ENCODE data around the gene PTCD3.

The PTCD3 gene

GRCh38 chr2:86186431-86186830 lies 80.4 kb downstream of the PTCD3 start:
- H3K36me3 ChIP-seq (ENCODE audit: low read length): no peaks in the 10 kb centered on the region; the same call in 1 of the 2 replicates
- H3F3A ChIP-seq (ENCODE audit: insufficient read depth): peaks cover 5% of the 10 kb centered on the region; the same call in 1 of the 2 replicates
- H3K9me2 ChIP-seq (replicated peaks; ENCODE audit: insufficient read depth, low read length): no peaks in the 10 kb centered on the region
- H3K27ac ChIP-seq (ENCODE audit: low read depth, low read length): peak overlapping the region; percentile 57
- H3K79me2 ChIP-seq (ENCODE audit: insufficient read depth, low read length): peaks cover 100% of the 10 kb centered on the region
- H3K9me3 ChIP-seq (ENCODE audit: insufficient read depth, low read length): no peaks in the 10 kb centered on the region
- H3K4me2 ChIP-seq (ENCODE audit: low read depth, low read length, poor library complexity, severe bottlenecking): peak overlapping the region; percentile 49
- no peak overlapping the region for H3K4me3 ChIP-seq (ENCODE audit: insufficient read depth, low read length, poor library complexity, severe bottlenecking)
- TF ChIP-seq EZH2phosphoT487 (conservative IDR thresholded peaks at IDR 0.05; ENCODE audit: low read length): no peak
- H3K27me3 ChIP-seq (ENCODE audit: low read length): no peaks in the 10 kb centered on the region
- no peak overlapping the region for H2AFZ ChIP-seq (ENCODE audit: low read depth, low read length, severe bottlenecking)
- peaks cover 8% of the 10 kb centered on the region for H4K20me1 ChIP-seq (ENCODE audit: low read depth, low read length)
- H3K9ac ChIP-seq (ENCODE audit: low read length): 0 out of 2 replicates have a peak overlapping the region, but pooled peaks have one; percentile 14

GRCh38 chr2:86189782-86190416 lies 83.9 kb downstream of the PTCD3 start:
- Histone ChIP-seq H2AFZ (ENCODE audit: low read depth, low read length, severe bottlenecking) (no peak overlapping the region), H3K27me3 (ENCODE audit: low read length) (no peaks in the 10 kb centered on the region), H3K27ac (ENCODE audit: low read depth, low read length) (no peak overlapping the region), H4K20me1 (ENCODE audit: low read depth, low read length) (no peaks in the 10 kb centered on the region; the same call in 1 of the 2 replicates), H3K4me3 (ENCODE audit: insufficient read depth, low read length, poor library complexity, severe bottlenecking) (no peak overlapping the region), H3K9me3 (ENCODE audit: insufficient read depth, low read length) (no peaks in the 10 kb centered on the region), H3K79me2 (ENCODE audit: insufficient read depth, low read length) (peaks cover 97% of the 10 kb centered on the region), H3K9me2 (replicated peaks; ENCODE audit: insufficient read depth, low read length) (no peaks in the 10 kb centered on the region), H3K36me3 (ENCODE audit: low read length) (peaks cover 4% of the 10 kb centered on the region; the same call in 1 of the 2 replicates), H3F3A (ENCODE audit: insufficient read depth) (peaks cover 11% of the 10 kb centered on the region; the same call in 1 of the 2 replicates), H3K9ac (ENCODE audit: low read length) (no peak overlapping the region), H3K4me2 (ENCODE audit: low read depth, low read length, poor library complexity, severe bottlenecking) (no peak overlapping the region)
- TF ChIP-seq, protein P1, sequence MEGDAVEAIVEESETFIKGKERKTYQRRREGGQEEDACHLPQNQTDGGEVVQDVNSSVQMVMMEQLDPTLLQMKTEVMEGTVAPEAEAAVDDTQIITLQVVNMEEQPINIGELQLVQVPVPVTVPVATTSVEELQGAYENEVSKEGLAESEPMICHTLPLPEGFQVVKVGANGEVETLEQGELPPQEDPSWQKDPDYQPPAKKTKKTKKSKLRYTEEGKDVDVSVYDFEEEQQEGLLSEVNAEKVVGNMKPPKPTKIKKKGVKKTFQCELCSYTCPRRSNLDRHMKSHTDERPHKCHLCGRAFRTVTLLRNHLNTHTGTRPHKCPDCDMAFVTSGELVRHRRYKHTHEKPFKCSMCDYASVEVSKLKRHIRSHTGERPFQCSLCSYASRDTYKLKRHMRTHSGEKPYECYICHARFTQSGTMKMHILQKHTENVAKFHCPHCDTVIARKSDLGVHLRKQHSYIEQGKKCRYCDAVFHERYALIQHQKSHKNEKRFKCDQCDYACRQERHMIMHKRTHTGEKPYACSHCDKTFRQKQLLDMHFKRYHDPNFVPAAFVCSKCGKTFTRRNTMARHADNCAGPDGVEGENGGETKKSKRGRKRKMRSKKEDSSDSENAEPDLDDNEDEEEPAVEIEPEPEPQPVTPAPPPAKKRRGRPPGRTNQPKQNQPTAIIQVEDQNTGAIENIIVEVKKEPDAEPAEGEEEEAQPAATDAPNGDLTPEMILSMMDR (IDR thresholded peaks at IDR 0.05; ENCODE audit: insufficient read depth, low read length, poor library complexity, severe bottlenecking): no peak
- TF ChIP-seq EZH2phosphoT487 (conservative IDR thresholded peaks at IDR 0.05; ENCODE audit: low read length): no peak

Measured in SU-DHL-6 (cell line).